ENCODE data around the gene NUDT7. TPM values are rescaled to one million over a fixed set of nuclear protein-coding genes. Genes with fewer than 3 reads are reported as not detected.

Gene NUDT7
- total RNA-seq, 1 donor from 2014 or later = 7.9 TPM

- Mint-ChIP-seq H3K4me1 (ENCODE audit: unreplicated experiment) (no peaks in the 10 kb centered on the region), H3K4me3 (ENCODE audit: unreplicated experiment) (no peak overlapping the region), H3K27me3 (ENCODE audit: unreplicated experiment) (peaks cover 2% of the 10 kb centered on the region), H3K27ac (ENCODE audit: unreplicated experiment) (no peak overlapping the region), H3K36me3 (ENCODE audit: low read depth, unreplicated experiment) (no peaks in the 10 kb centered on the region), H3K9me3 (ENCODE audit: unreplicated experiment) (no peaks in the 10 kb centered on the region)
- DNase-seq (ENCODE audit: low spot score) = no peak
- no peak for TF ChIP-seq CTCF (IDR thresholded peaks at IDR 0.05; ENCODE audit: unreplicated experiment)
Measured at GRCh38 chr16:77777745-77778144, 55.4 kb downstream of the NUDT7 start.

- H3K27ac Mint-ChIP-seq (ENCODE audit: unreplicated experiment) = no peak overlapping the region
- peaks cover 2% of the 10 kb centered on the region for H3K27me3 Mint-ChIP-seq (ENCODE audit: unreplicated experiment)
- no peak overlapping the region for H3K4me3 Mint-ChIP-seq (ENCODE audit: unreplicated experiment)
- no peaks in the 10 kb centered on the region for H3K36me3 Mint-ChIP-seq (ENCODE audit: low read depth, unreplicated experiment)
- TF ChIP-seq CTCF (IDR thresholded peaks at IDR 0.05; ENCODE audit: unreplicated experiment) = no peak
- no peak for DNase-seq (ENCODE audit: low spot score)
- H3K9me3 Mint-ChIP-seq (ENCODE audit: unreplicated experiment) = no peaks in the 10 kb centered on the region
- no peaks in the 10 kb centered on the region for H3K4me1 Mint-ChIP-seq (ENCODE audit: unreplicated experiment)
Measured at GRCh38 chr16:77780378-77780837, 58.1 kb downstream of the NUDT7 start.

GRCh38 chr16:77781091-77781490 lies 58.8 kb downstream of the NUDT7 start:
- Mint-ChIP-seq H3K27me3 (ENCODE audit: unreplicated experiment) (peaks cover 1% of the 10 kb centered on the region), H3K36me3 (ENCODE audit: low read depth, unreplicated experiment) (no peaks in the 10 kb centered on the region), H3K4me3 (ENCODE audit: unreplicated experiment) (no peak overlapping the region), H3K27ac (ENCODE audit: unreplicated experiment) (no peak overlapping the region), H3K4me1 (ENCODE audit: unreplicated experiment) (no peaks in the 10 kb centered on the region), H3K9me3 (ENCODE audit: unreplicated experiment) (no peaks in the 10 kb centered on the region)
- TF ChIP-seq CTCF (IDR thresholded peaks at IDR 0.05; ENCODE audit: unreplicated experiment) = no peak
- no peak for DNase-seq (ENCODE audit: low spot score)

GRCh38 chr16:77782694-77783093 lies 60.4 kb downstream of the NUDT7 start:
- DNase-seq (ENCODE audit: low spot score) = no peak

More at GRCh38 chr16:77782694-77783093, 60.4 kb downstream of the NUDT7 start:
- no peaks in the 10 kb centered on the region for H3K9me3 Mint-ChIP-seq (ENCODE audit: unreplicated experiment)
- no peak overlapping the region for H3K27ac Mint-ChIP-seq (ENCODE audit: unreplicated experiment)
- TF ChIP-seq CTCF (IDR thresholded peaks at IDR 0.05; ENCODE audit: unreplicated experiment) = no peak
- H3K27me3 Mint-ChIP-seq (ENCODE audit: unreplicated experiment) = peaks cover under 1% of the 10 kb centered on the region
- no peaks in the 10 kb centered on the region for H3K36me3 Mint-ChIP-seq (ENCODE audit: low read depth, unreplicated experiment)
- H3K4me1 Mint-ChIP-seq (ENCODE audit: unreplicated experiment) = no peaks in the 10 kb centered on the region
- no peak overlapping the region for H3K4me3 Mint-ChIP-seq (ENCODE audit: unreplicated experiment)

All from endothelial cell (in vitro differentiated cells).